Measurements from ENCODE around the gene SYNE3. TPM values are rescaled to one million over a fixed set of nuclear protein-coding genes. Genes with fewer than 3 reads are reported as not detected.
A peak's percentile ranks its signal among the peaks of the same experiment; 100 is the strongest.

Gene SYNE3
- total and polyA plus RNA-seq, 10 of the 15 experiments (the other 5 are each of a cell fraction or from before 2014, with no cell fraction given) = 1.4 to 44.1 (median 13.4) TPM

DNA sequence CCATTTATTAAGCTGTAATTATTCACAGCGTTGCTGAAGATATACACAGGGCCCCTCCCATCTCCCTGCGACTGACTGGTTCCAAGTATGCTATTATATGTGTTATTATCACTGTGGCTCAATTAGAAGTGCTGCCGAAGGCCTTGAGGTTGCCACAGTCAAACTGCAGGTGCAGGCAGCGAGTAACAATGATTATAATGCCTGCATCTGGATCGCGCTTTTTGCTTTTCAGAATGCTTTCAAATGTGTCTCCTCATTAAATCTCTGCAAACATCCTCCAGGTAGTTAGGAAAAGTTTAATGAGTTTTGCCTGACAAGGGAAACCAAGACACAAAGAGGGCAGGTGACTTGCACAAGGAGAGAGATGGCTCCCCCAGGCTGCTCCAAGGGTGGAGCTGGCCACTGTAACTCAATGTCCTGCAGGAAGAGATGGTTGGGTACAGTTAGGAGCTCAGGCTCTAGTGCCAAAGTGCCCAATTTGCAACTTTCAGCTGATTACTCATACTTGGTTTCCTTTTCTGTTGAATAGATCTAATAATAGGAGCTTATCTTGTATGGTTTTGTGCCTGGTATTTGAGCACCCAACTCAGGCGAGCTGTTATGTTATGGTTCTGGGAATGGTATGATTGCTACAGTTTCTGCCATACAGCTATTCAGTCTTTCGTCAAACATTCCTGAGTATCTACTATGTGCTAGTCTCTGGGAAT lies 1.7 kb upstream of the SYNE3 start:
- Histone ChIP-seq H3K4me2 (ENCODE audit: control insufficient read depth, insufficient read depth) (peak overlapping the region; percentile 98), H3K4me1 (ENCODE audit: control insufficient read depth, insufficient read depth, low read length) (peaks cover 53% of the 10 kb centered on the region), H3K36me3 (ENCODE audit: control insufficient read depth in 2 of 2, insufficient read depth in 2 of 2, low read length in 1 of 2) (no peaks in the 10 kb centered on the region), H3K79me2 (ENCODE audit: control insufficient read depth, insufficient read depth, low read length) (peaks cover 34% of the 10 kb centered on the region), H3K4me3 (peak overlapping the region; percentile 42; the same call in 1 of the 2 replicates), H2AFZ (ENCODE audit: control insufficient read depth, low read depth, low read length) (peak overlapping the region; percentile 57), H3K9me3 (replicated peaks; ENCODE audit: control insufficient read depth, insufficient read depth, low read length) (no peaks in the 10 kb centered on the region), H3K27ac (ENCODE audit: control insufficient read depth, insufficient read depth) (peak overlapping the region; percentile 80), H3K9ac (ENCODE audit: control insufficient read depth, insufficient read depth, low read length) (peak overlapping the region; percentile 32), H3K27me3 (replicated peaks in 1 of 2; ENCODE audit: control insufficient read depth in 2 of 2, insufficient read depth in 2 of 2, low read length in 1 of 2) (no peaks in the 10 kb centered on the region), H4K20me1 (ENCODE audit: control insufficient read depth, insufficient read depth) (no peaks in the 10 kb centered on the region)
- in situ Hi-C loops (cut with MboI) (loop anchor here (10.0 kb wide), 1 partner anchor 1543 kb away; the partner anchor contains the start of gene ASB2), intact Hi-C loops (cut with micrococcal nuclease; ENCODE audit: unreplicated experiment) (no loop called here)
- no TSS peak for BruUV-seq (replicated peaks)
- FAIRE-seq = peak; percentile 13
- ATAC-seq = peak; percentile 20
- ChIA-PET POLR2A (interaction anchor here (1.0 to 11.3 kb wide), 4 partner anchors 9 to 37 kb away, joined by 3 to 276 read pairs (median 6); no protein-coding TSS in a partner anchor), SMC1A (ENCODE audit: uncharacterized antibody, unreplicated experiment) (interaction anchor here (0.7 to 7.3 kb wide), 15 partner anchors 9 to 77 kb away, joined by 3 to 107 read pairs (median 6); no protein-coding TSS in a partner anchor), RAD21 (ENCODE audit: unreplicated experiment) (interaction anchor here (0.5 to 2.7 kb wide), 20 partner anchors 9 to 322 kb away, joined by 3 to 22 read pairs (median 4); no protein-coding TSS in a partner anchor), CTCF (interaction anchor here (1.0 to 18.0 kb wide), 13 partner anchors 8 to 248 kb away, joined by 3 to 525 read pairs (median 5); partner anchors contain the start of gene GLRX5)
- 1% methylated on average over 8 of the region's 8 CpGs for WGBS (ENCODE audit: insufficient coverage, insufficient replicate concordance, low lambda C conversion rate, missing lambda C conversion rate)
- no peak for DNase-seq (ENCODE audit: low read depth, low spot score)
- no peak for TF ChIP-seq HDAC2 (IDR thresholded peaks at IDR 0.05)
- TF ChIP-seq, protein P1, sequence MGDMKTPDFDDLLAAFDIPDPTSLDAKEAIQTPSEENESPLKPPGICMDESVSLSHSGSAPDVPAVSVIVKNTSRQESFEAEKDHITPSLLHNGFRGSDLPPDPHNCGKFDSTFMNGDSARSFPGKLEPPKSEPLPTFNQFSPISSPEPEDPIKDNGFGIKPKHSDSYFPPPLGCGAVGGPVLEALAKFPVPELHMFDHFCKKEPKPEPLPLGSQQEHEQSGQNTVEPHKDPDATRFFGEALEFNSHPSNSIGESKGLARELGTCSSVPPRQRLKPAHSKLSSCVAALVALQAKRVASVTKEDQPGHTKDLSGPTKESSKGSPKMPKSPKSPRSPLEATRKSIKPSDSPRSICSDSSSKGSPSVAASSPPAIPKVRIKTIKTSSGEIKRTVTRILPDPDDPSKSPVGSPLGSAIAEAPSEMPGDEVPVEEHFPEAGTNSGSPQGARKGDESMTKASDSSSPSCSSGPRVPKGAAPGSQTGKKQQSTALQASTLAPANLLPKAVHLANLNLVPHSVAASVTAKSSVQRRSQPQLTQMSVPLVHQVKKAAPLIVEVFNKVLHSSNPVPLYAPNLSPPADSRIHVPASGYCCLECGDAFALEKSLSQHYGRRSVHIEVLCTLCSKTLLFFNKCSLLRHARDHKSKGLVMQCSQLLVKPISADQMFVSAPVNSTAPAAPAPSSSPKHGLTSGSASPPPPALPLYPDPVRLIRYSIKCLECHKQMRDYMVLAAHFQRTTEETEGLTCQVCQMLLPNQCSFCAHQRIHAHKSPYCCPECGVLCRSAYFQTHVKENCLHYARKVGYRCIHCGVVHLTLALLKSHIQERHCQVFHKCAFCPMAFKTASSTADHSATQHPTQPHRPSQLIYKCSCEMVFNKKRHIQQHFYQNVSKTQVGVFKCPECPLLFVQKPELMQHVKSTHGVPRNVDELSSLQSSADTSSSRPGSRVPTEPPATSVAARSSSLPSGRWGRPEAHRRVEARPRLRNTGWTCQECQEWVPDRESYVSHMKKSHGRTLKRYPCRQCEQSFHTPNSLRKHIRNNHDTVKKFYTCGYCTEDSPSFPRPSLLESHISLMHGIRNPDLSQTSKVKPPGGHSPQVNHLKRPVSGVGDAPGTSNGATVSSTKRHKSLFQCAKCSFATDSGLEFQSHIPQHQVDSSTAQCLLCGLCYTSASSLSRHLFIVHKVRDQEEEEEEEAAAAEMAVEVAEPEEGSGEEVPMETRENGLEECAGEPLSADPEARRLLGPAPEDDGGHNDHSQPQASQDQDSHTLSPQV (IDR thresholded peaks at IDR 0.05) = no peak
- TF ChIP-seq ZSCAN29 (IDR thresholded peaks at IDR 0.05) = no peak
- no peak for TF ChIP-seq NFYB (IDR thresholded peaks at IDR 0.05; ENCODE audit: insufficient read depth, low read depth, low read length)
- no peak for TF ChIP-seq YY1 (IDR thresholded peaks at IDR 0.05; ENCODE audit: low read depth, low read length)
- peak; percentile 54 for TF ChIP-seq IKZF1 (conservative IDR thresholded peaks at IDR 0.05)
- TF ChIP-seq GATAD2B (conservative IDR thresholded peaks at IDR 0.05; ENCODE audit: low read depth) = 0 out of 2 replicates have a peak, but pooled peaks have one; percentile 24
- TF ChIP-seq RELA (IDR thresholded peaks at IDR 0.05; ENCODE audit: borderline replicate concordance, partially characterized antibody) = no peak
- no peak for TF ChIP-seq MTA3 (IDR thresholded peaks at IDR 0.05; ENCODE audit: borderline replicate concordance, low read length)
- TF ChIP-seq, protein P2, sequence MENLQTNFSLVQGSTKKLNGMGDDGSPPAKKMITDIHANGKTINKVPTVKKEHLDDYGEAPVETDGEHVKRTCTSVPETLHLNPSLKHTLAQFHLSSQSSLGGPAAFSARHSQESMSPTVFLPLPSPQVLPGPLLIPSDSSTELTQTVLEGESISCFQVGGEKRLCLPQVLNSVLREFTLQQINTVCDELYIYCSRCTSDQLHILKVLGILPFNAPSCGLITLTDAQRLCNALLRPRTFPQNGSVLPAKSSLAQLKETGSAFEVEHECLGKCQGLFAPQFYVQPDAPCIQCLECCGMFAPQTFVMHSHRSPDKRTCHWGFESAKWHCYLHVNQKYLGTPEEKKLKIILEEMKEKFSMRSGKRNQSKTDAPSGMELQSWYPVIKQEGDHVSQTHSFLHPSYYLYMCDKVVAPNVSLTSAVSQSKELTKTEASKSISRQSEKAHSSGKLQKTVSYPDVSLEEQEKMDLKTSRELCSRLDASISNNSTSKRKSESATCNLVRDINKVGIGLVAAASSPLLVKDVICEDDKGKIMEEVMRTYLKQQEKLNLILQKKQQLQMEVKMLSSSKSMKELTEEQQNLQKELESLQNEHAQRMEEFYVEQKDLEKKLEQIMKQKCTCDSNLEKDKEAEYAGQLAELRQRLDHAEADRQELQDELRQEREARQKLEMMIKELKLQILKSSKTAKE (IDR thresholded peaks at IDR 0.05; ENCODE audit: low read depth, poor library complexity, severe bottlenecking) = no peak
- TF ChIP-seq ZNF274 (IDR thresholded peaks at IDR 0.05; ENCODE audit: insufficient read depth, insufficient read length) = no peak
- TF ChIP-seq, protein P3, sequence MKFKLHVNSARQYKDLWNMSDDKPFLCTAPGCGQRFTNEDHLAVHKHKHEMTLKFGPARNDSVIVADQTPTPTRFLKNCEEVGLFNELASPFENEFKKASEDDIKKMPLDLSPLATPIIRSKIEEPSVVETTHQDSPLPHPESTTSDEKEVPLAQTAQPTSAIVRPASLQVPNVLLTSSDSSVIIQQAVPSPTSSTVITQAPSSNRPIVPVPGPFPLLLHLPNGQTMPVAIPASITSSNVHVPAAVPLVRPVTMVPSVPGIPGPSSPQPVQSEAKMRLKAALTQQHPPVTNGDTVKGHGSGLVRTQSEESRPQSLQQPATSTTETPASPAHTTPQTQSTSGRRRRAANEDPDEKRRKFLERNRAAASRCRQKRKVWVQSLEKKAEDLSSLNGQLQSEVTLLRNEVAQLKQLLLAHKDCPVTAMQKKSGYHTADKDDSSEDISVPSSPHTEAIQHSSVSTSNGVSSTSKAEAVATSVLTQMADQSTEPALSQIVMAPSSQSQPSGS (IDR thresholded peaks at IDR 0.05; ENCODE audit: low read length) = no peak
- TF ChIP-seq ESRRA (IDR thresholded peaks at IDR 0.05; ENCODE audit: low read length) = no peak
- no peak for TF ChIP-seq IRF4 (IDR thresholded peaks at IDR 0.05; ENCODE audit: low read depth, low read length)
- TF ChIP-seq RBBP5 (conservative IDR thresholded peaks at IDR 0.05) = no peak
- peak in 1 of 2 experiments; percentile 37; a peak in 1 of 4 replicates for TF ChIP-seq ETV6 (conservative IDR thresholded peaks at IDR 0.05 in 1 of 2, IDR thresholded peaks at IDR 0.05 in 1 of 2; ENCODE audit: borderline replicate concordance in 1 of 2, low read depth in 1 of 2)

All from GM12878 (cell line).